ENCODE data around the gene PDS5B. TPM values are rescaled to one million over a fixed set of nuclear protein-coding genes. Genes with fewer than 3 reads are reported as not detected.
A peak's percentile ranks its signal among the peaks of the same experiment; 100 is the strongest.

The PDS5B gene
- total and polyA plus RNA-seq, 2 donors (not counting 1 experiment from before 2014, with no cell fraction given): 6.6 to 62.9 TPM

DNA sequence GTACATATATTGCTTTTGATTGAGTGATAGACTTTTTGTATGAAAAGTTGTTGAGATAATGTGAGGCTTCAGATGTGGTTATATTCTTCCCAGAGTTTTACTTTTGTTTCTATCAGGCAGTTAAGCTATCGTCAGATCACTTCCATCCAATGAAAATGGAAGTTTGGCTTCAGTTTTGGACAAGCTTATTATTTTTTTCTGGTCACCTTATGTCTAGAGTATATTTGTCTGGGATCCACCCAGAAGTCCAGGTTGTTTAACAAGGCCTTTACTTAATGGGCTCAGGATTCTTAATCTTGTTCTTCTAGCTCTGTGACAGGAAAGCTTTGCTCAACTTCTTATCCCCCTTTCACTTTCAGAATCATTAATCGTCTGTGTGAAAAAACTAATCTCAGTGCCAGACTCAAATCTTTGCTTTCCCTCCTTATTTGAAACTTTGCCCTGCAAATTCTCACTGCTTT, 150.9 kb downstream of the PDS5B start:
- ChIA-PET CTCF (no interaction called here), POLR2A (no interaction called here)
- H3K4me3 ChIP-seq (ENCODE audit: control extremely low read depth in 1 of 5, extremely low read depth in 1 of 5, insufficient read depth in 1 of 5, low read depth in 2 of 5, low read length in 4 of 5): peak overlapping the region in 4 of 5 experiments; percentile 15 to 54 (median 40)
- ATAC-seq (ENCODE audit: low read depth) (no peak), DNase-seq (peak; percentile 40)
- Mint-ChIP-seq H3K4me3 (peak overlapping the region; percentile 80), H3K9me3 (ENCODE audit: insufficient read depth) (no peaks in the 10 kb centered on the region), H3K4me1 (peaks cover 17% of the 10 kb centered on the region), H3K27me3 (no peaks in the 10 kb centered on the region), H3K27ac (no peak overlapping the region)
- H3K9me3 ChIP-seq (ENCODE audit: control extremely low read depth in 1 of 3, control insufficient read depth in 2 of 3, insufficient read depth in 1 of 3, low read length in 2 of 3): no peaks in the 10 kb centered on the region
- no peaks in the 10 kb centered on the region for H3K27me3 ChIP-seq (replicated peaks in 1 of 4; ENCODE audit: control extremely low read depth in 1 of 4, control insufficient read depth in 3 of 4, insufficient read depth in 4 of 4, low read length in 3 of 4)
- intact Hi-C loops (cut with micrococcal nuclease): no loop called here
- H2AFZ ChIP-seq (ENCODE audit: insufficient read depth, low read depth, low read length, poor library complexity, severe bottlenecking): peak overlapping the region; percentile 35
- peaks cover 4% of the 10 kb centered on the region for H3K79me2 ChIP-seq (ENCODE audit: control insufficient read depth, insufficient read depth, low read length)
- peaks cover 3 to 6% of the 10 kb centered on the region in 2 experiments for H3K36me3 ChIP-seq (replicated peaks in 1 of 2; ENCODE audit: control extremely low read depth in 1 of 2, control insufficient read depth in 1 of 2, extremely low read depth in 1 of 2, insufficient read depth in 2 of 2, low read length in 1 of 2)
- H3K4me2 ChIP-seq (replicated peaks; ENCODE audit: low read depth, low read length, poor library complexity, severe bottlenecking): peak overlapping the region; percentile 62
- no peaks in the 10 kb centered on the region for H4K20me1 ChIP-seq (ENCODE audit: control insufficient read depth, insufficient read depth, low read length, poor library complexity, severe bottlenecking)
- 30% methylated on average over 2 of the region's 2 CpGs for WGBS (ENCODE audit: insufficient coverage)
- H3K4me1 ChIP-seq (ENCODE audit: control insufficient read depth in 2 of 2, insufficient read depth in 2 of 2, low read length in 2 of 2): peaks cover 0 to 5% of the 10 kb centered on the region in 2 donors
- peak overlapping the region; percentile 64 for H3K9ac ChIP-seq (ENCODE audit: low read length)
- TF ChIP-seq, protein P1, sequence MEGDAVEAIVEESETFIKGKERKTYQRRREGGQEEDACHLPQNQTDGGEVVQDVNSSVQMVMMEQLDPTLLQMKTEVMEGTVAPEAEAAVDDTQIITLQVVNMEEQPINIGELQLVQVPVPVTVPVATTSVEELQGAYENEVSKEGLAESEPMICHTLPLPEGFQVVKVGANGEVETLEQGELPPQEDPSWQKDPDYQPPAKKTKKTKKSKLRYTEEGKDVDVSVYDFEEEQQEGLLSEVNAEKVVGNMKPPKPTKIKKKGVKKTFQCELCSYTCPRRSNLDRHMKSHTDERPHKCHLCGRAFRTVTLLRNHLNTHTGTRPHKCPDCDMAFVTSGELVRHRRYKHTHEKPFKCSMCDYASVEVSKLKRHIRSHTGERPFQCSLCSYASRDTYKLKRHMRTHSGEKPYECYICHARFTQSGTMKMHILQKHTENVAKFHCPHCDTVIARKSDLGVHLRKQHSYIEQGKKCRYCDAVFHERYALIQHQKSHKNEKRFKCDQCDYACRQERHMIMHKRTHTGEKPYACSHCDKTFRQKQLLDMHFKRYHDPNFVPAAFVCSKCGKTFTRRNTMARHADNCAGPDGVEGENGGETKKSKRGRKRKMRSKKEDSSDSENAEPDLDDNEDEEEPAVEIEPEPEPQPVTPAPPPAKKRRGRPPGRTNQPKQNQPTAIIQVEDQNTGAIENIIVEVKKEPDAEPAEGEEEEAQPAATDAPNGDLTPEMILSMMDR (IDR thresholded peaks at IDR 0.05): no peak
- TF ChIP-seq EZH2 (IDR thresholded peaks at IDR 0.05; ENCODE audit: borderline replicate concordance, insufficient read depth, low read depth, low read length, poor library complexity, severe bottlenecking): no peak
- H3K27ac ChIP-seq (ENCODE audit: low read length in 2 of 2): peak overlapping the region; percentile 2 to 76

GRCh38 chr13:32737679-32738078, 151.4 kb downstream of the PDS5B start:
- no peaks in the 10 kb centered on the region for H3K9me3 ChIP-seq (ENCODE audit: control extremely low read depth in 1 of 3, control insufficient read depth in 2 of 3, insufficient read depth in 1 of 3, low read length in 2 of 3)
- H3K27ac ChIP-seq (ENCODE audit: low read length in 2 of 2): peak overlapping the region; percentile 2 to 76
- no peaks in the 10 kb centered on the region for H3K27me3 ChIP-seq (replicated peaks in 1 of 4; ENCODE audit: control extremely low read depth in 1 of 4, control insufficient read depth in 3 of 4, insufficient read depth in 4 of 4, low read length in 3 of 4)
- intact Hi-C loops (cut with micrococcal nuclease): no loop called here
- H3K4me3 ChIP-seq (ENCODE audit: control extremely low read depth in 1 of 5, extremely low read depth in 1 of 5, insufficient read depth in 1 of 5, low read depth in 2 of 5, low read length in 4 of 5): peak overlapping the region in 3 of 5 experiments; percentile 32 to 54 (median 47)
- H3K4me1 ChIP-seq (ENCODE audit: control insufficient read depth in 2 of 2, insufficient read depth in 2 of 2, low read length in 2 of 2): peaks cover 0 to 5% of the 10 kb centered on the region in 2 donors
- WGBS (ENCODE audit: insufficient coverage): no CpG with 5 or more reads among the region's 1 CpG
- peak overlapping the region; percentile 35 for H2AFZ ChIP-seq (ENCODE audit: insufficient read depth, low read depth, low read length, poor library complexity, severe bottlenecking)
- H3K4me2 ChIP-seq (replicated peaks; ENCODE audit: low read depth, low read length, poor library complexity, severe bottlenecking): peak overlapping the region; percentile 62
- Mint-ChIP-seq H3K9me3 (ENCODE audit: insufficient read depth) (no peaks in the 10 kb centered on the region), H3K27ac (no peak overlapping the region), H3K4me3 (peak overlapping the region; percentile 80), H3K4me1 (peaks cover 17% of the 10 kb centered on the region), H3K27me3 (no peaks in the 10 kb centered on the region)
- ChIA-PET POLR2A (no interaction called here), CTCF (no interaction called here)
- H3K79me2 ChIP-seq (ENCODE audit: control insufficient read depth, insufficient read depth, low read length): peaks cover 4% of the 10 kb centered on the region
- DNase-seq: no peak
- ATAC-seq (ENCODE audit: low read depth): no peak
- peak overlapping the region; percentile 64 for H3K9ac ChIP-seq (ENCODE audit: low read length)
- H4K20me1 ChIP-seq (ENCODE audit: control insufficient read depth, insufficient read depth, low read length, poor library complexity, severe bottlenecking): no peaks in the 10 kb centered on the region
- TF ChIP-seq, protein P1 (IDR thresholded peaks at IDR 0.05): no peak
- no peak for TF ChIP-seq EZH2 (IDR thresholded peaks at IDR 0.05; ENCODE audit: borderline replicate concordance, insufficient read depth, low read depth, low read length, poor library complexity, severe bottlenecking)
- peaks cover 5 to 9% of the 10 kb centered on the region in 2 experiments for H3K36me3 ChIP-seq (replicated peaks in 1 of 2; ENCODE audit: control extremely low read depth in 1 of 2, control insufficient read depth in 1 of 2, extremely low read depth in 1 of 2, insufficient read depth in 2 of 2, low read length in 1 of 2)

All from B cell (primary cell).